ENCODE results near the gene NCKAP5L. TPM values are rescaled to one million over a fixed set of nuclear protein-coding genes. Genes with fewer than 3 reads are reported as not detected.
A peak's percentile ranks its signal among the peaks of the same experiment; 100 is the strongest.

NCKAP5L gene
- total RNA-seq, 1 donor = 40.5 TPM

DNA sequence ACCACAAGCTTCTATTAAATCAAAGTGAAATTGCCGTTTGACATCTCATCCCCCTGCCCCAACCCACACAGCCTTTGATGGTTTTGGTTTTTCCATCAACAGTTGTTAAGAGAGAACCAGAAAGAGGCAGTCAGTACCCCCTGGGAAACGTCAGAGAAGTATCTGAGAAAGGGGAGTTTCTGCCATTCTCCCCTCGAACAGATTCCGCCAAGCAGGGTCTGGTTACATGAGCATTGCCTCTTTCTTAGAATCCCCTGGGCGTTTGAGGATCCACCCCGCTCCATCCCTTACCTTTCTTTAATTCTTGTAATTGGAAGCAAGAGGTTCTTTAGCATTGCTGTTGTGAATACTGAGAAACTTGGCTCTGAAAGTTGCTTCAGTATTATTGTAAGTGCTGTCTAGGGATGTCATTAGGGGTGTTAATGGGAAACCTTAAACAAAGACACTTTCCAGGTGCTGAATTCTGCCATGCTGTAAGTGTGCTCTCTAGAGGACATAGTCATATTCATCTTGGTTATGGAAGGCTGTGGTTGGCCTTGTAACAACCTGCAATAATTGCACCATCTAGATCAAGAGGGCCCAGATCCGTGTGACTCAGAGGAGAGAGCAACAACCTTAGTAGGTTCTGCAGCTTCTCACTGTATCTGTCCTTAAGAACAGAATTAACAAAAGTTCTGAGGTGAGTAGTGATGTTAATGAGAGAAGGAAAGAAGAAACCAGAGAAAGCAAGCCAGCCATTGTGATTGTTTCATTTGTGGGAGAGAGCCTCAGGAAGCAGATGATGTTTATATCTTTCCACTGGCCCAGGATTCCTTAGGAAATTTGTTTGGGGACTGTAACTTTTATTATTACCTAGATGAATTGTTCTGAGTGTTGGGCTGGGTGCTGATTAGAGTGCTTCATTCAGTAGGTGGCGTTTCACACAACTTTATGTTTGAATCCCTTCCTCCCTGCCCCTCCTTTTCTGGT lies 77.9 kb downstream of the NCKAP5L start:
- peak; percentile 14 for DNase-seq (ENCODE audit: insufficient read length, low spot score, missing footprints)
- TF ChIP-seq, protein P1, sequence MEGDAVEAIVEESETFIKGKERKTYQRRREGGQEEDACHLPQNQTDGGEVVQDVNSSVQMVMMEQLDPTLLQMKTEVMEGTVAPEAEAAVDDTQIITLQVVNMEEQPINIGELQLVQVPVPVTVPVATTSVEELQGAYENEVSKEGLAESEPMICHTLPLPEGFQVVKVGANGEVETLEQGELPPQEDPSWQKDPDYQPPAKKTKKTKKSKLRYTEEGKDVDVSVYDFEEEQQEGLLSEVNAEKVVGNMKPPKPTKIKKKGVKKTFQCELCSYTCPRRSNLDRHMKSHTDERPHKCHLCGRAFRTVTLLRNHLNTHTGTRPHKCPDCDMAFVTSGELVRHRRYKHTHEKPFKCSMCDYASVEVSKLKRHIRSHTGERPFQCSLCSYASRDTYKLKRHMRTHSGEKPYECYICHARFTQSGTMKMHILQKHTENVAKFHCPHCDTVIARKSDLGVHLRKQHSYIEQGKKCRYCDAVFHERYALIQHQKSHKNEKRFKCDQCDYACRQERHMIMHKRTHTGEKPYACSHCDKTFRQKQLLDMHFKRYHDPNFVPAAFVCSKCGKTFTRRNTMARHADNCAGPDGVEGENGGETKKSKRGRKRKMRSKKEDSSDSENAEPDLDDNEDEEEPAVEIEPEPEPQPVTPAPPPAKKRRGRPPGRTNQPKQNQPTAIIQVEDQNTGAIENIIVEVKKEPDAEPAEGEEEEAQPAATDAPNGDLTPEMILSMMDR (IDR thresholded peaks at IDR 0.05; ENCODE audit: extremely low read depth, low read depth, low read length) = peak; percentile 10
- Histone ChIP-seq H3K36me3 (ENCODE audit: insufficient read depth, low read length) (peaks cover 33% of the 10 kb centered on the region), H4K20me1 (ENCODE audit: insufficient read depth, low read length) (peaks cover 90% of the 10 kb centered on the region), H3K27me3 (ENCODE audit: insufficient read depth, low read length) (no peaks in the 10 kb centered on the region), H2AFZ (ENCODE audit: low read length) (no peak overlapping the region), H3K4me1 (ENCODE audit: insufficient read depth, low read length) (peaks cover 26% of the 10 kb centered on the region), H3K9me3 (ENCODE audit: low read depth, low read length) (no peaks in the 10 kb centered on the region), H3K4me3 (ENCODE audit: insufficient read depth, low read length) (no peak overlapping the region), H3K4me2 (ENCODE audit: insufficient read depth, low read length) (no peak overlapping the region), H3K27ac (ENCODE audit: low read depth, low read length) (peak overlapping the region; percentile 52), H3K79me2 (ENCODE audit: insufficient read depth, low read length) (peaks cover 97% of the 10 kb centered on the region)

DNA sequence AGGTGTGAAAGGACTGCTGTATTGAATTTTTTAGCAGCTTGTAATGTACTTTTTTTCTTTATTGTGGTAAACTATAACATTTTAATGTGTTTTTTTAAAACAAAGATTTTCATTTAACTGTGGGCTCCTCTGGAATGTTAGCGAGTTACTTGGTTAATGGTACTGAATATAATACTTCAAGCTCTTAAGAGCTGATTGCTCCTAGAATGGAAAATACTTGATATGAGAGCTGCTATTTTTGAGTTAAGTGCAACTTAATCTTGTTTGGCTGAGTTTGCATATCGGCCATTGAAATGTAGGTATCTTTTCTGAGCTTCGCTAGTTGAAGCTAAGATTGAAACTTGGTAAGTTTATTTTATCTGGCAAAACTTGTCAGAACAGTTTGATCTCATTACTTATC lies 79.4 kb downstream of the NCKAP5L start:
- H3K27ac ChIP-seq (ENCODE audit: low read depth, low read length) = peak overlapping the region; percentile 32
- H3K27me3 ChIP-seq (ENCODE audit: insufficient read depth, low read length) = no peaks in the 10 kb centered on the region
- H2AFZ ChIP-seq (ENCODE audit: low read length) = no peak overlapping the region
- no peak overlapping the region for H3K4me2 ChIP-seq (ENCODE audit: insufficient read depth, low read length)
- DNase-seq (ENCODE audit: insufficient read length, low spot score, missing footprints) = no peak
- H3K36me3 ChIP-seq (ENCODE audit: insufficient read depth, low read length) = peaks cover 19% of the 10 kb centered on the region
- peaks cover 98% of the 10 kb centered on the region for H3K79me2 ChIP-seq (ENCODE audit: insufficient read depth, low read length)
- H3K4me1 ChIP-seq (ENCODE audit: insufficient read depth, low read length) = peaks cover 27% of the 10 kb centered on the region
- TF ChIP-seq, protein P1 (IDR thresholded peaks at IDR 0.05; ENCODE audit: extremely low read depth, low read depth, low read length) = no peak
- H3K9me3 ChIP-seq (ENCODE audit: low read depth, low read length) = no peaks in the 10 kb centered on the region
- H3K4me3 ChIP-seq (ENCODE audit: insufficient read depth, low read length) = no peak overlapping the region
- peaks cover 92% of the 10 kb centered on the region for H4K20me1 ChIP-seq (ENCODE audit: insufficient read depth, low read length)

DNA sequence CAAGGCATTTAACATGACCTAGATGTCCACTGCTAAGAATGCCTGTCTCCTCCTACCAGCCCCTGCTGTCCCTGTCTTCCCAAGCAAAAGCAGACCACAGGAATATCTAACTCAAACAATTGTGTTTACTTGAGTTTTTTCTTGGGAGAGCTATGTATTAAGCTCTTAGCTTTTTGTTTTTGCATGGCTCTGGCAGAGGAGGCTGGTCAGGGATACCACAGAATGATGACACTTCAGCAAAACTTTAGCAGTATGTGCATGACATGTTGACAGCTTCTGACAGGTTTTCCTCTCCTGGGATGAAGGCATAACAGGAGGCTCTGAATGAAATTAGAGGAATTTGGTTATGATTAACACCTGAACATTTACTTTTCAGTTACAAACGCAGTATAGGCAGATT lies 79.9 kb downstream of the NCKAP5L start:
- H3K4me2 ChIP-seq (ENCODE audit: insufficient read depth, low read length) = no peak overlapping the region
- TF ChIP-seq, protein P1 (IDR thresholded peaks at IDR 0.05; ENCODE audit: extremely low read depth, low read depth, low read length) = no peak
- H4K20me1 ChIP-seq (ENCODE audit: insufficient read depth, low read length) = peaks cover 92% of the 10 kb centered on the region
- DNase-seq (ENCODE audit: insufficient read length, low spot score, missing footprints) = peak; percentile 58
- H3K79me2 ChIP-seq (ENCODE audit: insufficient read depth, low read length) = peaks cover 99% of the 10 kb centered on the region
- no peaks in the 10 kb centered on the region for H3K27me3 ChIP-seq (ENCODE audit: insufficient read depth, low read length)
- H3K9me3 ChIP-seq (ENCODE audit: low read depth, low read length) = no peaks in the 10 kb centered on the region
- H3K27ac ChIP-seq (ENCODE audit: low read depth, low read length) = peak overlapping the region; percentile 32
- peaks cover 27% of the 10 kb centered on the region for H3K4me1 ChIP-seq (ENCODE audit: insufficient read depth, low read length)
- H2AFZ ChIP-seq (ENCODE audit: low read length) = no peak overlapping the region
- peaks cover 20% of the 10 kb centered on the region for H3K36me3 ChIP-seq (ENCODE audit: insufficient read depth, low read length)
- no peak overlapping the region for H3K4me3 ChIP-seq (ENCODE audit: insufficient read depth, low read length)

DNA sequence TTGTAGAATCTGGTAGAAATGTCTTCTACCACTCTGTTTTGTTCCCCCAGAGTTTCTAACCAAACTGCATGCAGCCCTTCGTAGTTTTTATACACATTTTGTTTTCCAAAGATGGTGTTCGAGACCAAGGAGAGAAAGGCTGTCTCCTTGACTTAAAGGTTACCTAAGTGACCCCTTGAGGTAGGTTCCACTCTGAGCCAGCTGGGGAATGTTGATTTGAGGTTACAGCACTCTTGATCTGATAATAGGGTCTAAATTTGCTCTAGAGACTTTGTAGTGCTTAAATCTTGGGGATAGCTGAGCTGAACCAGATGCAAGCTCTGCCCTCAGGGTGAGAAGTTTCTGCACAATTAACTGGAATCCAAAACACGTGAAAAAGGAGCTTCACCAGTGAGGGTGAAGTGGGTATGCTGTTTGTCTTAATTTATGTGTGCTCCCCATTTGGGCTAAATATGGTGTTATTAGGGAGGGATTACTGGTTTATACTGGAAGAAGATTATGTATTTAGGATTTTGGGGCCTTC lies 83.8 kb downstream of the NCKAP5L start:
- H3K4me2 ChIP-seq (ENCODE audit: insufficient read depth, low read length) = peak overlapping the region; percentile 20
- H3K27me3 ChIP-seq (ENCODE audit: insufficient read depth, low read length) = no peaks in the 10 kb centered on the region
- DNase-seq (ENCODE audit: insufficient read length, low spot score, missing footprints) = no peak
- H3K4me1 ChIP-seq (ENCODE audit: insufficient read depth, low read length) = peaks cover 28% of the 10 kb centered on the region
- TF ChIP-seq, protein P1 (IDR thresholded peaks at IDR 0.05; ENCODE audit: extremely low read depth, low read depth, low read length) = no peak
- H2AFZ ChIP-seq (ENCODE audit: low read length) = no peak overlapping the region
- peaks cover 76% of the 10 kb centered on the region for H4K20me1 ChIP-seq (ENCODE audit: insufficient read depth, low read length)
- H3K27ac ChIP-seq (ENCODE audit: low read depth, low read length) = no peak overlapping the region
- no peak overlapping the region for H3K4me3 ChIP-seq (ENCODE audit: insufficient read depth, low read length)
- H3K9me3 ChIP-seq (ENCODE audit: low read depth, low read length) = no peaks in the 10 kb centered on the region
- H3K79me2 ChIP-seq (ENCODE audit: insufficient read depth, low read length) = peaks cover 82% of the 10 kb centered on the region
- peaks cover 4% of the 10 kb centered on the region for H3K36me3 ChIP-seq (ENCODE audit: insufficient read depth, low read length)

Data from osteoblast (primary cell).